ENCODE data around the gene GAGE2A.
"Not testable (repeated sequence)": the region's sequence is repeated elsewhere in the genome, so short reads cannot be mapped to it uniquely, and the experiment has no call there.

DNA sequence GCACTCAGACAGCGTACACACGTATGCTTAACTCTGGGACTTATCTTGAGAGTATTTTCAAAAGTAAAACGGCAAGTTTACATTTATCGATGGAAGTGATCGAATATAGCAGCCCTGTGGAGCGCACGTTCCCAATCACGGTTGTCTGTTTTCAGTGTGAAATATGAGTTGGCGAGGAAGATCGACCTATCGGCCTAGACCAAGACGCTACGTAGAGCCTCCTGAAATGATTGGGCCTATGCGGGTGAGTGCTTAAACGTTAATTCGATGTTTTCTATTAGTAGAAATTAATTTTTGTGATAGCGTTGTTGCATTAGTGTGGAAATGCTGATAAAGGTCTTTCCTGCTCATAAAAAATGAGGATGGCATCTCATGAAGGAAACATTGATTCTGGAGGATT is 1.2 kb downstream of the GAGE2A start:
- TF ChIP-seq, protein P1, sequence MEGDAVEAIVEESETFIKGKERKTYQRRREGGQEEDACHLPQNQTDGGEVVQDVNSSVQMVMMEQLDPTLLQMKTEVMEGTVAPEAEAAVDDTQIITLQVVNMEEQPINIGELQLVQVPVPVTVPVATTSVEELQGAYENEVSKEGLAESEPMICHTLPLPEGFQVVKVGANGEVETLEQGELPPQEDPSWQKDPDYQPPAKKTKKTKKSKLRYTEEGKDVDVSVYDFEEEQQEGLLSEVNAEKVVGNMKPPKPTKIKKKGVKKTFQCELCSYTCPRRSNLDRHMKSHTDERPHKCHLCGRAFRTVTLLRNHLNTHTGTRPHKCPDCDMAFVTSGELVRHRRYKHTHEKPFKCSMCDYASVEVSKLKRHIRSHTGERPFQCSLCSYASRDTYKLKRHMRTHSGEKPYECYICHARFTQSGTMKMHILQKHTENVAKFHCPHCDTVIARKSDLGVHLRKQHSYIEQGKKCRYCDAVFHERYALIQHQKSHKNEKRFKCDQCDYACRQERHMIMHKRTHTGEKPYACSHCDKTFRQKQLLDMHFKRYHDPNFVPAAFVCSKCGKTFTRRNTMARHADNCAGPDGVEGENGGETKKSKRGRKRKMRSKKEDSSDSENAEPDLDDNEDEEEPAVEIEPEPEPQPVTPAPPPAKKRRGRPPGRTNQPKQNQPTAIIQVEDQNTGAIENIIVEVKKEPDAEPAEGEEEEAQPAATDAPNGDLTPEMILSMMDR (IDR thresholded peaks at IDR 0.05) = not testable (repeated sequence)
- TF ChIP-seq POLR2A, EP300, POLR2AphosphoS5 (IDR thresholded peaks at IDR 0.05): not testable (repeated sequence)
